H1 (cell line): ENCODE data around the gene DCUN1D4. TPM values are rescaled to one million over a fixed set of nuclear protein-coding genes. Genes with fewer than 3 reads are reported as not detected.

Experiments
- EP300 ChIP-seq, 2 experiments: IDR thresholded peaks; 1 replicate in 1 of 2; 2 replicates in 1 of 2; pipeline ENCODE4 v1.6.1; 2011 to 2012; ENCODE audit warnings: low read depth in 2 of 2, low read length in 2 of 2, mild to moderate bottlenecking in 2 of 2, borderline replicate concordance in 1 of 2, inconsistent platforms in 1 of 2, moderate library complexity in 1 of 2
- JUN ChIP-seq: IDR thresholded peaks from 2 replicates; pipeline ENCODE4 v1.6.1; 2011; ENCODE audit warnings: low read depth, mild to moderate bottlenecking, improper control_type of control experiment, low read length
- RXRA ChIP-seq: IDR thresholded peaks from 2 replicates; pipeline ENCODE4 v1.6.1; 2011; ENCODE audit warnings: low read depth, mild to moderate bottlenecking, low read length, moderate library complexity; ENCODE audit not compliant: insufficient read depth
- SP1 ChIP-seq: IDR thresholded peaks from 2 replicates; pipeline ENCODE4 v1.6.1; 2011; ENCODE audit warnings: low read depth, low read length
- polyA plus RNA-seq, 7 experiments: library from polyadenylated mRNA; depleted of rRNA in 3 of 7; stranded (reverse) in 5 of 7; unstranded in 2 of 7; fragments of >200 nt in 5 of 7; fragments of 200-250 nt in 2 of 7; gene quantifications; 1 replicate in 5 of 7; 2 replicates in 1 of 7; 4 replicates in 1 of 7; pipeline versions ENCODE4 v1.2.1 to v1.2.3, GENCODE V29; 2011 to 2013; ENCODE audit warnings: missing spikeins in 2 of 7, mixed read lengths in 2 of 7
- total RNA-seq: library from RNA; stranded (reverse); fragmentation: NEBNext Ultra II Directional; extraction: Animal tissue kit (Norgen Biotek cat#: 25700); gene quantifications from 2 replicates; pipeline ENCODE4 v1.2.1, GENCODE V29; 2021
- TF ChIP-seq, protein P1 (sequence below): fragments of 300-600 bp; sonication (generic); IDR thresholded peaks from 2 replicates; pipeline ENCODE4 v1.7.1; 2012; ENCODE audit warnings: low read length, moderate library complexity, mild to moderate bottlenecking, inconsistent platforms; ENCODE audit not compliant: insufficient replicate concordance
- TF ChIP-seq, protein P2 (sequence below): IDR thresholded peaks from 2 replicates; pipeline ENCODE4 v1.6.1; 2011; ENCODE audit warnings: low read depth, mild to moderate bottlenecking, low read length; ENCODE audit not compliant: insufficient read depth

DCUN1D4 gene
- total and polyA plus RNA-seq, 2 of the 8 experiments (the other 6 are each of a cell fraction or from before 2014, with no cell fraction given) = 22.9 to 55.9 TPM

DNA sequence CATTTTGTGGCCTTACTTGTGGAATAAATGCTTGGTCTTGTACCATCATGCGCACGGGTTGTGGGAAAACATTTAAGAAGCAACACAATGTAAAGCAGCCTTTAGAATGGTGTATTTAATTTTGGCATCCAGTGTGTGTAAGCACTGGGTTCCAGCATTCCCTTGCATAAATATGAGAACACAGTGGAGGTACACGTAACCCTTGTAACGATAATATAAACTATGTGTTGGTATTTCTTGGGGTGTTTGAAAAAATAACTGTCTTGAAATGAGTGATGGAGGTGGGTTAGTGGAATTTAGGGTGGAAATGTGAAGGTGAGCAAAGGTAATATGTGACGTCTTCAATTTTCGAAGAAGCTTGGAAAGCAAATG lies 2.1 kb downstream of the DCUN1D4 start (continued):
- TF ChIP-seq, protein P1, sequence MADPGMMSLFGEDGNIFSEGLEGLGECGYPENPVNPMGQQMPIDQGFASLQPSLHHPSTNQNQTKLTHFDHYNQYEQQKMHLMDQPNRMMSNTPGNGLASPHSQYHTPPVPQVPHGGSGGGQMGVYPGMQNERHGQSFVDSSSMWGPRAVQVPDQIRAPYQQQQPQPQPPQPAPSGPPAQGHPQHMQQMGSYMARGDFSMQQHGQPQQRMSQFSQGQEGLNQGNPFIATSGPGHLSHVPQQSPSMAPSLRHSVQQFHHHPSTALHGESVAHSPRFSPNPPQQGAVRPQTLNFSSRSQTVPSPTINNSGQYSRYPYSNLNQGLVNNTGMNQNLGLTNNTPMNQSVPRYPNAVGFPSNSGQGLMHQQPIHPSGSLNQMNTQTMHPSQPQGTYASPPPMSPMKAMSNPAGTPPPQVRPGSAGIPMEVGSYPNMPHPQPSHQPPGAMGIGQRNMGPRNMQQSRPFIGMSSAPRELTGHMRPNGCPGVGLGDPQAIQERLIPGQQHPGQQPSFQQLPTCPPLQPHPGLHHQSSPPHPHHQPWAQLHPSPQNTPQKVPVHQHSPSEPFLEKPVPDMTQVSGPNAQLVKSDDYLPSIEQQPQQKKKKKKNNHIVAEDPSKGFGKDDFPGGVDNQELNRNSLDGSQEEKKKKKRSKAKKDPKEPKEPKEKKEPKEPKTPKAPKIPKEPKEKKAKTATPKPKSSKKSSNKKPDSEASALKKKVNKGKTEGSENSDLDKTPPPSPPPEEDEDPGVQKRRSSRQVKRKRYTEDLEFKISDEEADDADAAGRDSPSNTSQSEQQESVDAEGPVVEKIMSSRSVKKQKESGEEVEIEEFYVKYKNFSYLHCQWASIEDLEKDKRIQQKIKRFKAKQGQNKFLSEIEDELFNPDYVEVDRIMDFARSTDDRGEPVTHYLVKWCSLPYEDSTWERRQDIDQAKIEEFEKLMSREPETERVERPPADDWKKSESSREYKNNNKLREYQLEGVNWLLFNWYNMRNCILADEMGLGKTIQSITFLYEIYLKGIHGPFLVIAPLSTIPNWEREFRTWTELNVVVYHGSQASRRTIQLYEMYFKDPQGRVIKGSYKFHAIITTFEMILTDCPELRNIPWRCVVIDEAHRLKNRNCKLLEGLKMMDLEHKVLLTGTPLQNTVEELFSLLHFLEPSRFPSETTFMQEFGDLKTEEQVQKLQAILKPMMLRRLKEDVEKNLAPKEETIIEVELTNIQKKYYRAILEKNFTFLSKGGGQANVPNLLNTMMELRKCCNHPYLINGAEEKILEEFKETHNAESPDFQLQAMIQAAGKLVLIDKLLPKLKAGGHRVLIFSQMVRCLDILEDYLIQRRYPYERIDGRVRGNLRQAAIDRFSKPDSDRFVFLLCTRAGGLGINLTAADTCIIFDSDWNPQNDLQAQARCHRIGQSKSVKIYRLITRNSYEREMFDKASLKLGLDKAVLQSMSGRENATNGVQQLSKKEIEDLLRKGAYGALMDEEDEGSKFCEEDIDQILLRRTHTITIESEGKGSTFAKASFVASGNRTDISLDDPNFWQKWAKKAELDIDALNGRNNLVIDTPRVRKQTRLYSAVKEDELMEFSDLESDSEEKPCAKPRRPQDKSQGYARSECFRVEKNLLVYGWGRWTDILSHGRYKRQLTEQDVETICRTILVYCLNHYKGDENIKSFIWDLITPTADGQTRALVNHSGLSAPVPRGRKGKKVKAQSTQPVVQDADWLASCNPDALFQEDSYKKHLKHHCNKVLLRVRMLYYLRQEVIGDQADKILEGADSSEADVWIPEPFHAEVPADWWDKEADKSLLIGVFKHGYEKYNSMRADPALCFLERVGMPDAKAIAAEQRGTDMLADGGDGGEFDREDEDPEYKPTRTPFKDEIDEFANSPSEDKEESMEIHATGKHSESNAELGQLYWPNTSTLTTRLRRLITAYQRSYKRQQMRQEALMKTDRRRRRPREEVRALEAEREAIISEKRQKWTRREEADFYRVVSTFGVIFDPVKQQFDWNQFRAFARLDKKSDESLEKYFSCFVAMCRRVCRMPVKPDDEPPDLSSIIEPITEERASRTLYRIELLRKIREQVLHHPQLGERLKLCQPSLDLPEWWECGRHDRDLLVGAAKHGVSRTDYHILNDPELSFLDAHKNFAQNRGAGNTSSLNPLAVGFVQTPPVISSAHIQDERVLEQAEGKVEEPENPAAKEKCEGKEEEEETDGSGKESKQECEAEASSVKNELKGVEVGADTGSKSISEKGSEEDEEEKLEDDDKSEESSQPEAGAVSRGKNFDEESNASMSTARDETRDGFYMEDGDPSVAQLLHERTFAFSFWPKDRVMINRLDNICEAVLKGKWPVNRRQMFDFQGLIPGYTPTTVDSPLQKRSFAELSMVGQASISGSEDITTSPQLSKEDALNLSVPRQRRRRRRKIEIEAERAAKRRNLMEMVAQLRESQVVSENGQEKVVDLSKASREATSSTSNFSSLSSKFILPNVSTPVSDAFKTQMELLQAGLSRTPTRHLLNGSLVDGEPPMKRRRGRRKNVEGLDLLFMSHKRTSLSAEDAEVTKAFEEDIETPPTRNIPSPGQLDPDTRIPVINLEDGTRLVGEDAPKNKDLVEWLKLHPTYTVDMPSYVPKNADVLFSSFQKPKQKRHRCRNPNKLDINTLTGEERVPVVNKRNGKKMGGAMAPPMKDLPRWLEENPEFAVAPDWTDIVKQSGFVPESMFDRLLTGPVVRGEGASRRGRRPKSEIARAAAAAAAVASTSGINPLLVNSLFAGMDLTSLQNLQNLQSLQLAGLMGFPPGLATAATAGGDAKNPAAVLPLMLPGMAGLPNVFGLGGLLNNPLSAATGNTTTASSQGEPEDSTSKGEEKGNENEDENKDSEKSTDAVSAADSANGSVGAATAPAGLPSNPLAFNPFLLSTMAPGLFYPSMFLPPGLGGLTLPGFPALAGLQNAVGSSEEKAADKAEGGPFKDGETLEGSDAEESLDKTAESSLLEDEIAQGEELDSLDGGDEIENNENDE = no peak
- TF ChIP-seq EP300 (IDR thresholded peaks at IDR 0.05; ENCODE audit: borderline replicate concordance in 1 of 2, low read depth in 2 of 2, low read length in 2 of 2) = no peak
- no peak for TF ChIP-seq SP1
- no peak for TF ChIP-seq JUN
- TF ChIP-seq, protein P2, sequence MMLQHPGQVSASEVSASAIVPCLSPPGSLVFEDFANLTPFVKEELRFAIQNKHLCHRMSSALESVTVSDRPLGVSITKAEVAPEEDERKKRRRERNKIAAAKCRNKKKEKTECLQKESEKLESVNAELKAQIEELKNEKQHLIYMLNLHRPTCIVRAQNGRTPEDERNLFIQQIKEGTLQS = no peak
- TF ChIP-seq RXRA = no peak
- TF ChIP-seq, all 59 proteins: peak for 0
